Measurements from ENCODE around the gene OR52N5.

The OR52N5 gene

GRCh38 chr11:5783255-5783654, at the start of gene OR52N5:
Gene OR52N5, minus strand, starts transcription at chr11:5783355. Its CDS starts 4,721 bp downstream, at chr11:5778634.
- DNase-seq (ENCODE audit: extremely low read depth, low read depth), result no peak
- no peak within 1 kb of the TSS for H3K4me3 ChIP-seq (replicated peaks; ENCODE audit: low read depth, low read length)
- TF ChIP-seq CTCF (IDR thresholded peaks at IDR 0.05; ENCODE audit: low read depth, low read length, missing control alignments), result no peak

- H3K4me3 ChIP-seq (replicated peaks; ENCODE audit: low read depth, low read length), result no peak overlapping the region
- DNase-seq (ENCODE audit: extremely low read depth, low read depth), result no peak
- TF ChIP-seq CTCF (IDR thresholded peaks at IDR 0.05; ENCODE audit: low read depth, low read length, missing control alignments), result no peak
Measured at GRCh38 chr11:5831196-5831829, 48.2 kb upstream of the OR52N5 start.

GRCh38 chr11:5818245-5818886, 35.2 kb upstream of the OR52N5 start:
- no peak for TF ChIP-seq CTCF (IDR thresholded peaks at IDR 0.05; ENCODE audit: low read depth, low read length, missing control alignments)
- no peak overlapping the region for H3K4me3 ChIP-seq (replicated peaks; ENCODE audit: low read depth, low read length)
- no peak for DNase-seq (ENCODE audit: extremely low read depth, low read depth)

- H3K4me3 ChIP-seq (replicated peaks; ENCODE audit: low read depth, low read length), result no peak overlapping the region
- no peak for DNase-seq (ENCODE audit: extremely low read depth, low read depth)
- TF ChIP-seq CTCF (IDR thresholded peaks at IDR 0.05; ENCODE audit: low read depth, low read length, missing control alignments), result no peak
Measured at GRCh38 chr11:5815534-5815933, 32.4 kb upstream of the OR52N5 start.

GRCh38 chr11:5809905-5810795, 27.0 kb upstream of the OR52N5 start:
- DNase-seq (ENCODE audit: extremely low read depth, low read depth), result no peak
- H3K4me3 ChIP-seq (replicated peaks; ENCODE audit: low read depth, low read length), result no peak overlapping the region
- no peak for TF ChIP-seq CTCF (IDR thresholded peaks at IDR 0.05; ENCODE audit: low read depth, low read length, missing control alignments)

- peak overlapping the region; percentile 29 for H3K4me3 ChIP-seq (replicated peaks; ENCODE audit: low read depth, low read length)
- DNase-seq (ENCODE audit: extremely low read depth, low read depth), result no peak
- TF ChIP-seq CTCF (IDR thresholded peaks at IDR 0.05; ENCODE audit: low read depth, low read length, missing control alignments), result no peak
Measured at GRCh38 chr11:5809122-5809519, 26.0 kb upstream of the OR52N5 start.

All from HFF-Myc (cell line).